ENCODE results near the gene WDR48. TPM values are rescaled to one million over a fixed set of nuclear protein-coding genes. Genes with fewer than 3 reads are reported as not detected.

WDR48 gene
- total RNA-seq, 1 donor from 2014 or later: 57.3 TPM

GRCh38 chr3:39124876-39125840 is 73.3 kb downstream of the WDR48 start:
- DNase-seq: peak; percentile 58

- peak; percentile 40 for DNase-seq
Measured at GRCh38 chr3:39125841-39126500, 74.2 kb downstream of the WDR48 start.

DNA sequence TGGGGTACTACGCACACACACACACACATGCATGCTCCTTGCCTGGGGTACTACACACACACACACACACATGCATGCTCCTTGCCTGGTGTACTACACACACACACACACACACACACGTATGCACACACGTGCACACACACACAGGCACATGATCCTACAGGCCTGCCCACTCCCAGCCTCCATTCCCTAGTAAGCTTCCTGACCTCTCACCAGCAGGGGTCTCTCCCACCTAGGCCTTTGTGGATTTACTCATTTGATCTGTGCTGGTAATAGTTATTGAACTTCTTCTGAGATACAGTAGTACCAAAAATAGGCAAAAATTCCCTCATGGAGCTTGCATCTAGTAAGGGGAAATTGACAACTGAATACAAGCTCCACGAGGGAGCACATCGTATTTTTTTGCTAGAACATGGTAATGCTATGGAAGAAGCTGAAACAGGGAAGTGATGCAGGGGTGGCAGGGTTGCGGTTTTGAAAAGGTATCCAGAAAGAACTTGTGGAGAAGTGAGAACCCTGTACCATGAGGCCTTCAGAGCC is 74.8 kb downstream of the WDR48 start:
- DNase-seq: peak; percentile 86

- no peak for DNase-seq
Measured at GRCh38 chr3:39127269-39127907, 75.6 kb downstream of the WDR48 start.

- DNase-seq: no peak
Measured at GRCh38 chr3:39127908-39128304, 76.1 kb downstream of the WDR48 start.

DNA sequence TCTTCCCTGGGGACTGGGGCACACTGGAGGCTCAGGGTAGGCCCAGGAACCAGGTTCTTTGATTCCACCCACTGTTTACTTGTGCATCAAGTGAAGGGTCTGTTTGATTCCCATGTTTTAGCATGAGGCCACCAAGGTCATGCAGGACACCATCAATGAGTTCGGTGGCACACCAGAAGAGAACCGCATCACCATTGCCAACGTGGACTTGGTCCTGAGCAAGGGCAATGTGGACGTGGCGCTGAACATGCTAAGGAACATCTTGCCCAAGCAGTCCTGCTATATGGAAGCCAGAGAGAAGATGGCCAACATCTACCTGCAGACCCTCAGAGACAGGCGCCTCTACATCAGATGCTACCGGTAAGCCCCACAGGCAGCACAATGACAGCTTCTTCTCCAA is 77.1 kb downstream of the WDR48 start:
- no peak for DNase-seq

DNA sequence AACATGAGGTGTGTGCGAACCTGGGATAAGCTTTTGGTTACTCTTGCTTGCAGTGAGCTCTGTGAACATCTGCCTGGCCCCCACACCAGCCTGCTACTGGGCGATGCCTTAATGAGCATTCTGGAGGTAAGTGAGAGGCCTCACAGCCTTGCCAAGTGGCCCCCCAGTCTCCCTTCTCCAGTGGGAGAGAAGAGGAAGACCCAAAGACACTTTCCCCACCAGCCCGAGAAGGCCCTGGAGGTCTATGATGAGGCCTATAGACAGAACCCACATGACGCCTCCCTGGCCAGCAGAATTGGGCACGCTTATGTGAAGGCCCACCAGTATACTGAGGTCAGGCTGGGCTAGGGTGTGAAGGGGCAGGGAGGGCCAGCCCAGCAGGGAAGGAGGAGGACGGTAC is 78.2 kb downstream of the WDR48 start:
- DNase-seq: no peak

- no peak for DNase-seq
Measured at GRCh38 chr3:39130693-39131265, 79.0 kb downstream of the WDR48 start.

GRCh38 chr3:39132096-39133092 is 80.6 kb downstream of the WDR48 start:
- no peak for DNase-seq

DNA sequence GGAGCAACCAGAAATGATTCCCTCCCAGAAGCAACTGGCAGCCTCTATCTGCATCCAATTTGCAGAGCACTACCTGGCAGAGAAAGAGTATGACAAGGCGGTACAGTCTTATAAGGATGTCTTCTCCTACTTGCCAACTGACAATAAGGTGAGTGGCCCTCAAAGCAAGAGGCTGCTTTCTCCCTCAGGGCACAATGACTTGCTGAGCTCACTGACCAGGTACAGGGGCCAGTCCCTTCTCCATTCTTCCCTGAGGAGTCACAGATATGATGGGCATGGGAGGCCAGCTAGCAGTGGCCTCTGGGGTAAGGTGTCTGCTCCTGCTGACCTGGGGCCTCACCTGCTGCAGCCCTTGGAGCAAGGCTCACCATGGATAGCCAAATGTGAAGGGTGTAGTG is 81.3 kb downstream of the WDR48 start:
- DNase-seq: no peak

DNA sequence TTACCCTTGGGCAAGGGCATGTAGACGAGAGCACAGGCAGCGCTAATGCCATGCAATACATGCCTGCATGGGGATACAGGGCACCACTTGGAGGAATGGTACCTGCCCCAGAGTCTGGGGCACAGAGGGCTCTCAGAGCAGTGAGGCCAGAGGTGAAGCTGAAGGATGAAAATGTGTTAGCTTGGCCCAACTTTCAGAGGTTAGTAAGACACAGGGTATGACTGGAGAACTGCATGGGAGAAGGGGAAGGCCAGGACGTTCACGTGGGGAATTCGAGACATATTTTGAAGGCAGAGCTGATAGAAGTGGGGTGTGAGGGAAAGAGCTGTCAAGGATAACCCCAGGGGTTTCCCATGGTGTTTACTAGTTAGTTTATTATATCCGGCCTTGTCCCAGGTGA is 82.0 kb downstream of the WDR48 start:
- no peak for DNase-seq

DNA sequence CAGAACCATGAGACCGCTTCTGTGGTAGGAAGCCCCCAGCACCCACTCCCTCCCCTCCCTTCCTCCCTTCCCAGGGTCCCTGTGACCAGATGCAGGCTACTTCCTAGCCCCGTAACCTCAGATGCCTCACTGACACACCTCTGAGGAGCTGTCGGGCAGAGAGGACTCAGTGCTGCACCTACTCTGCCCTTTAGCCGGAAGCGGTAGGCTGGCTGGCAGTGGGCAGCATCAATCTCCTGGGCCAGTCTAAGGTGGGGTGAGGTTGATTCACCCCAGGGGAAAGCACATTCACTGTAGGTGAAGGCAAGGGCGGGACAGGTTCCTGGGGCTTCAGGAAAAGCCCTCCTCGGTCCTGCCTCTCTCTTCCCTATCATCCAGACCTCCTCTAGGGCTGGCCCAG is 82.5 kb downstream of the WDR48 start:
- no peak for DNase-seq

DNA sequence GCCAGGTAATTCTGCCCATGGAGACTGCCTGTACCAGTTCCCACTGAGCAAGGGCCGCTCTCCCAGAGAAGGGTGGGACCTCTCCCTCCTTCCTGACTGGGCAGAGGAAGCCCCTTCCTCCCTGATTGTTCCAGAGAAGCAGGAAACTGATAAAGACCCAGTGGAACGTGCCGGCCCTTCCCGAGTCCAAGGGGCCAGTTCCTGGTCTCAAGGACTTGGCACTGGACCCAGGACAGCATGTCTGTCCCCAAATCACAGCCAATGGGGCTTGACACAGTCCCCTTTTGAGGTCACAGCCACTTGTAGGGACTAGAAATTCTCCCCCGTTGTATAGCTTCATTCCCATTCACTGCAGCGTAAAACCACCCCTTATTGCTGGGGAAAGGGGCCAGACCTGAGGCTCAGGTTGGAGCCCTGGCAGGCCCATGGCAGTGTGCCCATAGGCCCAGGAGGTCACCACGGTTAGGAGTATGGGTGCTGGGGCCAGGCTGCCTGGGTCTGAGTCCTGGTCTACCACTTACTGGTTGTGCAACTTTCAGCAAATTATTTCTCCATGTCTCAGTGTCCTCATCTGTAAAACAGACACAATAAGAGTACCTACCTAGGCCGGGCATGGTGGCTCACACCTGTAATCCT is 83.5 kb downstream of the WDR48 start:
- peak; percentile 53 for DNase-seq

GRCh38 chr3:39136533-39137434 is 85.0 kb downstream of the WDR48 start:
- DNase-seq: no peak

DNA sequence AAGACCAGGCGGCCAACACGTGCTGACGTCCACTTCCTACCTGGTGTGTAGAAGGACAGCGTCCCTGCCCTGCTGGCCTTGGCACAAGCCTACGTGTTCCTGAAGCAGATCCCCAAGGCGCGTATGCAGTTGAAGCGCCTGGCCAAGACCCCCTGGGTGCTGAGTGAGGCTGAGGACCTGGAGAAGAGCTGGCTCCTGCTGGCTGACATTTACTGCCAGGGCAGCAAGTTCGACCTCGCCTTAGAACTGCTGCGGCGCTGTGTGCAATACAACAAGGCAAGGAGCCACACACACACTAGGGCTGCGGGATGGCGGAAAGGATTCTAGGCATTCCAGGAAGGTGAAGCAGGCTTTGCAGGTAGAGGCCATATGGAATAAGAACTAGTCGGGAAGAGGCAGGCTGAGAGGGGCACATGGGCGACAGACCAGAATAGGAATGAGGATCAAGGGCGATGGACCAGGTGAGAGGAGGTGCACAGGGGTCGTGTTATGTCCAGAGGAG is 85.7 kb downstream of the WDR48 start:
- no peak for DNase-seq

GRCh38 chr3:39137991-39138803 is 86.4 kb downstream of the WDR48 start:
- DNase-seq: no peak

GRCh38 chr3:39138804-39139415 is 87.1 kb downstream of the WDR48 start:
- DNase-seq: no peak

DNA sequence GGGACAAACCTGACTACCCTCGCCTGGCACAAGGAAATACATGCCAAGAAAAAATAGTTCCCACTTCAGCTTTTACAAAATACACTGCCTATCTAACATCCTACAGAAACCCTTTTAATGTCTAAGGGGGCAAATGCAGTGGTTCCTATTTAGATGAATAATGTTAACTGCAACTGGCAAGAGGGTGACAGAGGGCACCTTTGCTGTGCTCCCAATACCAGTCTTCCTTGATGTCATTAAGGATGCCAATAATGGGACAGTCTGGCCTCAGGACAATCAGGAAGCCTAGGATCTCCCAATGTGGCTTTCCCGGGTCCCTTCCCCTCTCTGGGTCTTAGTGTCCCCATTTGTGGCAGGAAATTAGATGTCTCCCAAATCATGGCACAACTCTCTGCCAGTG is 87.6 kb downstream of the WDR48 start:
- no peak for DNase-seq
